ENCODE data around the gene ESPL1. TPM values are rescaled to one million over a fixed set of nuclear protein-coding genes. Genes with fewer than 3 reads are reported as not detected.

Gene ESPL1
- total and polyA plus RNA-seq, 2 of the 8 experiments (the other 6 are each of a cell fraction or from before 2014, with no cell fraction given): 31.8 to 52.7 TPM

GRCh38 chr12:53224061-53224896 is 43.8 kb upstream of the ESPL1 start (continued):
- TF ChIP-seq CHD7 (IDR thresholded peaks at IDR 0.05; ENCODE audit: insufficient replicate concordance, low read length) (no peak), ATF2 (IDR thresholded peaks at IDR 0.05; ENCODE audit: low read length) (no peak), CTCF (IDR thresholded peaks at IDR 0.05; ENCODE audit: control extremely low read depth in 1 of 3, insufficient read depth in 1 of 3, low read depth in 1 of 3, low read length in 3 of 3) (peak in 2 of 3 experiments; percentile 49 to 64; a peak in 3 of 4 replicates), EGR1 (IDR thresholded peaks at IDR 0.05; ENCODE audit: borderline replicate concordance, low read depth, low read length) (peak; percentile 62; the same call in 1 of the 2 replicates), YY1 (IDR thresholded peaks at IDR 0.05; ENCODE audit: low read depth, low read length) (peak; percentile 50; the same call in 1 of the 2 replicates)
